Measurements from ENCODE around the gene TAPT1.
"Not testable (repeated sequence)": the region's sequence is repeated elsewhere in the genome, so short reads cannot be mapped to it uniquely, and the experiment has no call there.

TAPT1 gene

DNA sequence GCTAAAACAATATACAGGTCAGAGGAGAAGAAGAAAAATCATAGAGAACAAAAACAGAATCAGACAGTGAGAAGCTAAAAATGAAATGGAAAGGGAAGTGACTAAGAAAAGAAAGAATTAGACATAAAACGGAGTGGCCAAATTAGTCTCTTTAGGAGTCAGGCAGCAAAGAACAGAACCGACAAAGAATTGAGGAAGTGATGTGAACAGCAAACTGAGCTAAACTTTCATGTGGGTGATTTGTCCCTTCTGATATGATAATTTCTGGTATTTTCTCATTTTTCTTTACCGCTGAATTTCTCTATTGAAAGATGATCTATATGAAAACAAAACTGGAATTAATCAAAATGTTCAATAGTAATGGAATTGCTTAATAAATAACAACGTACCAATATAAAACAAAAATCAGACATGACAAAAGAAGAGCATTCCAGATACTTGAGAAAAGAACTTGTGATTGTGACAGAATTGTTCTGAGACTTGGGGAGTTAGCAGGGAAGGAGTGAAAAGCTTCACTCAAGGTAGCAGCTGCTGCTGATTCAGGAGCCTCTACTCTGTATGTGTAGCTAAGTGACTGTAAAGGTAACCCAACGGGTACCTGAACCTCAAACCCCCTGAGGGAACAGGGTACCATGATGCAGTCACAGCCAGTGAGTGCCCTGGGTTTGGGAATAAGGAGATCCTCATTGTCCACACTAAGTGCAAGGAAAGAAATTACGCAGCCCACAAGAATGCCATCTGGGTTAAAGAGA lies 8.8 kb downstream of the TAPT1 start:
- no peak for DNase-seq (ENCODE audit: low read depth in 2 of 2)

DNA sequence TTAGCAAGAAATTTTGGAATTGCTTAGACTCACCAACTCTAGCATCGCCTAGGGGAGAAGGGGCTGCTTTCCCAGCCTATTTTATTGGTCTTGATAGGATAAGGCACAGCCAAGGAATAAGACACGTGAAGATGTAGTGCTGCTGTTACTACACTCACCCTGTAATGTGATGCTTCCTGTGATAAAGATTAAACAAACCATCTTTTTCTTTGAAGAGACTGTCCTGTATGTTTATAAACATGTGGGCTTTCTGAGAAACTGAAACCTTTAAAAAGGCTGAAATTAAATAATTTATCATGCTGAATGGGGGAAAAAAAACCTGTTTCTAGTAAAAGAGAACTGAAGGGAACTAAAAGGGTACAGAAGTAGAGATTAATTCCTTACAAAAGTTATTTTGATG lies 13.2 kb downstream of the TAPT1 start:
- no peak for DNase-seq (ENCODE audit: low read depth in 2 of 2)

DNA sequence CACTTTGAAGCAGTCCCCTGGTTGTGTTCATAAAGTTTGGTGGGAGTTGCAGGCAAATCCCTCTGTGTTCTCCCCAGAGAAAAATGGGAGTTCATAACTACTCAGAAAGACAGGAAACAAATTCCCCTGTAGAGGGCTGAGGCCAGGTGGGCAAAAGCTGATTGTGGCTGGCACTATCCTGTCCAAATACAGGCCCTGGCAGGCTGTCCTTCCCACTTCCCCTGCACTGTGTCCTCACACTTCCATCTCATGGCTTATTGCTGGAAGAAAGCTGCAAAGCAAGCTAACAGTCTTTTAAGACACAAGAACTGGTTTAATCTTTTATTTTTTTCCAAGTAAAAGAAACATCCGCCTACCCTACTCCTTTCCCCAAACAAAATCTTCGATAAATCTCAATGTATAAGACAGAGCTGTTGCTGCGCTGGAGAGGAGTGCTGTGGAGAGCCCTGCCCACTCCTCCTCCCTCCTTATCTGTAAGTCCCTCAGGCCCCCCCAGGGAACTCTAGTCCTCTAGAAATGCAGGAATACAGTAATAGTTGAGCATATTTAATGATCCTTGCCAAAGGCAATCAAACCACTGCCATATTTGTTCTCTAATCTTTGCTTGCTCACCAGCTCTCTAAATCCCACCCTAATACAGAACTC lies 14.0 kb downstream of the TAPT1 start:
- no peak for DNase-seq (ENCODE audit: low read depth in 2 of 2)

DNA sequence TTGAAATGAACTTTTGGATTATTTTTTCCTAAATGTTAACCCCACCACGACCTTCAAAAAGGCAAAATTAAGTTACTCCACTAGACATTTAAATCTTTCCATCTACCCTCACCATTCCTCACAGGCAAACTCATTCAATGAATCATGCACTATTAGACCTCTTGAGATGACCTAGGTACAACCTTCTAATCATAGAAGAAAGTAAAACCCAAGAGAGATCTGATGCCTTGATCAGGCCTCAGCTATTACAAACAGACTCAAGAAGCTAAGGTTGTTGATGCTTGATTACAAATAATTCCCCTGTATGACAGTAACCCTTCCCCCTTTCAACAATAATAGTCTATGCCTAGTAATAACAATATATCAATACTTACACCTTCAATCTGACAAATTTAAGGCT lies 18.9 kb downstream of the TAPT1 start:
- DNase-seq (ENCODE audit: low read depth in 2 of 2), result no peak

DNA sequence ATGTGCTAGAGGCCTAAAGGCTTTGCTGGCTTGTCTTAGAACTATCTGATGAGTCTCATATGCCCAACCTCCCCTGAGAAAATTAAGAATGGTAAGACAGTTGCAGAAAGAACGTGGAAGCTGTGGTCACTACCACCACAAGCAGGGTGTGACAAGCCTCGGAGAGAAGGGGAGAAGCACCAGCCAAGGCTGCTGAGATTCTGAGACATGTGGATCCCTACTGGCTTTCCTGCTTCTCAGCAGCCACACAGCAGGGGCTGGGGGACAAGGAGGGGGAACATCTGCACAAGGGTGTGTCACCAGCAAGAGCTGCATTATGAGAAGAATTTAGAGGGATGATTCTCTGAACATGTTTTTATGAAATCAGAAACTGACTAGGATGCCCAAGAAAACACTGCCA lies 19.4 kb downstream of the TAPT1 start:
- DNase-seq (ENCODE audit: low read depth in 2 of 2), result no peak

DNA sequence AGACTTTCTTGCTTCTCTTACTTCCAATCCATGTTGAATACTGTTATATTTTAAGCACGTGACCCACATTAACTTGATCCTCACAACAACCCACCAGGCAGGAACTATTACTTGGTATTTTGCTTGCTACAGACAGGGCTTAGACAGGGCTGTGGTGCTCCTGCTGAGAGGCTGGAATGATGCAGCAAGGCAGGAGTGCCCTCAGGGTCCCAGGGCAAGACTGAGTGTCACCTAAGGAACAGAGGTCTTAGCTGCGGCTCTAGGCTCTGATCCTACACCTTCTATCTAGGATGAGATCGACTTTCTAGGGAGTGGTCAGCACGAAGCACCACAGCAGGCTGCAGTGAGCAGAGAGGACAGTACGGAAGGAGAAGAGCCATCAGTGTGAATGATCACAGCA lies 20.0 kb downstream of the TAPT1 start:
- no peak for DNase-seq (ENCODE audit: low read depth in 2 of 2)

DNA sequence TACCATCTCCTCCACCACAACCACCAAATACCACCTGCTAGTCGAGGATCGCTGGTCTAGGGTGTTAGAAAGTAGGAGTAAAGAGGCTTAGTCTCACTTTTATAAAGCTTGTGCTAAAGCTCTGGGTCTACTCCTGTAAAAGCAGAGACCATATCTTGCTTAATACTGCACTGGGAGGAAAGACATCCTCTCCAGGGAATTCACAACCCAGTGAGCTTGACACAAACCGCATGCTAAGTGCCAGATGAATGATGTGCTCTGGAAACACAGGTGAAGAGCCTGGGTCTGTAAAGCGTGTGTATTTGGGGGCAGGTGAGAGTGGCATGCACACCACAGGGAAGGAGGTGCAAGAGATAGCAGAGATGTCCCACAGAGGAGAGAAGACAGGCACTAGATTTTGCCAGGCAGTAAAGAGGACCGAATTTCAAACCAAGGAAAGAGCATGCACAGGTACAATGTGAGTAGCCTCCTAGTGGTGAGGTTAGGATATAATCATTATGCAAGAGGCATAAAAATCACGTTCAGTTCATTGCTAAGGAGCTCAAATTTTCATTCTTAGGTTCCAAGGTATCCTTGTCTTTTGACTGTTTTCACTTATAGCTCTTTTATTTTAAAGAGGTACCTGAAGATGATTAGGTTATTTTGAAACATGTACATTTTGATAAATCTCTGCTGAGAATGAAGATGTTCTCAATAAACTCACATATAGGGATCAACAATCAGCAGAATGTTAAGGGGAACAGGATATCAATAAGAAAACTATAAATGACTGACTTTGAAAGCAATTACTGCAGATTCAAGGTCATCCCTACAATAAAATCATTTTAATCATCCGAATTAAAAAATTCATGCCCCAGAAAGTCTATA lies 20.7 kb downstream of the TAPT1 start:
- no peak for DNase-seq (ENCODE audit: low read depth in 2 of 2)

DNA sequence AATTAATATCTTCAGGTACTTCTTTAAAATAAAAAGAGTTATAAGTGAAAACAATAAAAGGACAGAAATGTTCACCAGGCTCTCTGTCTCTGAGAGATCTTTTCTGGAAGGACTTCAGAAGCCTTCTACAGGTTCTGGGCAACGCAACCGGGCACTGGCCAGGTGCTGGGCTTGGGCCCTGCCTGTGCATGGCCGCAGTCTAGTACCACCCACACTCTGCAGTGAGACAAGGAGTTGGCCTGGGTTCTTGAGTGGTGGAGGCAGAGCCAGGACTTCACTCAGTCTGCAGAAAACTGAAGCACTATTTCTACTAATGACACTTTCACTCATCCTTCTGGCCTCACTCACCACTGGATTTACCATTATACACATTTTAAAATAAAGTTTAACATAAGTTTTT lies 21.8 kb downstream of the TAPT1 start:
- DNase-seq (ENCODE audit: low read depth in 2 of 2), result no peak

DNA sequence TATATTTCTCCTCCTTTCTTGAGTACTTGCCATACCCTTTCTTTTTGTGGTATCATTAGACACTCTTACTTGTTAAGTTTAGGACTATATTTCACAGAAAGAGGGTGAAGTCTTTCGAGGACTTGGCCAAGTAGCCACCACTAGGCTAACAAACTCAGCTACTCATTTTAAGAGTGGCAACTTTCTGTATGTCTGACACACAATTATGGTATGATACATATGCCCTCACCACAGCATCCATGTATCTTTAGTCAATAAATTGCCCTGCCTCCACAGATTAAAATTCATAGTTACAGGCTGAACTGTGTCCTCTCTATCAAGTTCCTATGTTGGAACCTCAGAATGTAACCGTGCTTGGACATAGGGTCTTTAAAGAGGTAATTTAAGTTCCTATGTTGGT lies 23.2 kb downstream of the TAPT1 start:
- DNase-seq (ENCODE audit: low read depth in 2 of 2), result no peak

DNA sequence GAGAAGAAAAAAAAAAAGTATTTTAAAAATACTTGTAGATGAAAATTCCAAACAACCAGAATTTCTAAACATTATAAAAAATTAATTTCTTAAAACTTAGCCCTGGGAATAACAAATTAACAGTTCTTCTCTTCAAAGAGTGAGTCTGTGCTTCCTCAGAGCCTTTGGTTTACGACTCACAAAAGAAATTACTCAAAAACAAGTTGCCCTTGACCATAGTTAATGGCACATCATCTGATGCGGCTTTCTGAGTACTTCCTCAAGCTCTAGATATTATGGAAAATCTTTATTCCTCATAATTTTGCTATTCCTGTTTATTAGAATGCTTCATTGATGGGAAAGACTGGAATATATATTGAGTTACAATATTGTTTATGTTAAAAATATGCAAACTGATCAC lies 23.7 kb downstream of the TAPT1 start:
- no peak for DNase-seq (ENCODE audit: low read depth in 2 of 2)

DNA sequence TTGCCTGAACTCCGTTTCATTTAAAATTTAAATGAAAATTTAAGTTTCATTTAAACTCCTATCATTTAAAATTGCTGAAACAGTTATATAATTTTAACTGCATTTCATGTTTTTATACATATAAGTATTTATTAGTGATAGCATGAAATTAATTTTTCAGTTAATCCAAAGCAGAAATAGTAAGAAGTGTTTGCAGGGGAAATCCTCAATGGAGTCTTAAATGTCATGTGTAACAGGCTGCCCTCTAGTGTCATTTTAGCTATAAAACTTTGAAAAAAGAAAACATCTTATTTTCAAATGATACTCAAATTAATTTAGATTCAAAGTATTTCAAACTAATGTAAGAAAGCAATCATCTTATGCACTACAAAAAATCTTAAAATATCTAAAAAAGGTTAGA lies 27.2 kb downstream of the TAPT1 start:
- no peak for DNase-seq (ENCODE audit: low read depth in 2 of 2)

DNA sequence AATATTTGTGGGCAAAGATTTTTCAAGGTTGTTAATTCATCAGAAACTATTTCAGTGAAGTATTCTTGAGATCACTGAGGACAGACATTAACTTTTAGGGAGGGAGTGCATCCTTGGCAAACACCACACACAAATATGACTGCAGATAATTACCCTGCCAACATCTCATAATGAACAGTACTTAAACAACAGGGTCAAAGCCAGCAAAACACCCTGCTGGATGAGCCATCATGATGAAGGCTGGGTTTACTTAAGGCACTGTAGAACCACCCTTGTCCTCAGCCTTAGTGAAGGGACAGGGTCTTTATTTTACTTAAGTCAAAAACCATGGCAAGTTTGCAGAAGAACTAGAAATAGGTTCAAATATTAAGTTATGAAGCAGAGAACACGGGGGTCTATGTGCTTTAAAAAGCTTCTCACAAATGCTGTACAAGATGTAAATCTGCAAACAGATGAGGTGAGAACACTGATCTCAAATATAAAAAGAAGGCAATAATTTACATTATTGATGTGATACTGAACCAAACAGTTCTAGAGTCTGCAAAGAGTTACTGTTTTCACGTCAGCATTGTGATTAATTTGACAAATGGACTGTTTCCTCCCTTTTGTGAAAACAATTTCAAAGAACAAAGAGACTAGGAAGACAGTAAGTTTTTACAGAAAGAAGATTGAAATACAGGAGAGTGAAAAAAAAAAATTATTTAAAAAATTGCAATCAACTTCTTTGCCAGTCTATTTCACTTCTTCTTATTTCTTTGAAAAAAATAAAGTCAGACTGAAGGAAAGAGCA lies 28.2 kb downstream of the TAPT1 start:
- no peak for DNase-seq (ENCODE audit: low read depth in 2 of 2)

DNA sequence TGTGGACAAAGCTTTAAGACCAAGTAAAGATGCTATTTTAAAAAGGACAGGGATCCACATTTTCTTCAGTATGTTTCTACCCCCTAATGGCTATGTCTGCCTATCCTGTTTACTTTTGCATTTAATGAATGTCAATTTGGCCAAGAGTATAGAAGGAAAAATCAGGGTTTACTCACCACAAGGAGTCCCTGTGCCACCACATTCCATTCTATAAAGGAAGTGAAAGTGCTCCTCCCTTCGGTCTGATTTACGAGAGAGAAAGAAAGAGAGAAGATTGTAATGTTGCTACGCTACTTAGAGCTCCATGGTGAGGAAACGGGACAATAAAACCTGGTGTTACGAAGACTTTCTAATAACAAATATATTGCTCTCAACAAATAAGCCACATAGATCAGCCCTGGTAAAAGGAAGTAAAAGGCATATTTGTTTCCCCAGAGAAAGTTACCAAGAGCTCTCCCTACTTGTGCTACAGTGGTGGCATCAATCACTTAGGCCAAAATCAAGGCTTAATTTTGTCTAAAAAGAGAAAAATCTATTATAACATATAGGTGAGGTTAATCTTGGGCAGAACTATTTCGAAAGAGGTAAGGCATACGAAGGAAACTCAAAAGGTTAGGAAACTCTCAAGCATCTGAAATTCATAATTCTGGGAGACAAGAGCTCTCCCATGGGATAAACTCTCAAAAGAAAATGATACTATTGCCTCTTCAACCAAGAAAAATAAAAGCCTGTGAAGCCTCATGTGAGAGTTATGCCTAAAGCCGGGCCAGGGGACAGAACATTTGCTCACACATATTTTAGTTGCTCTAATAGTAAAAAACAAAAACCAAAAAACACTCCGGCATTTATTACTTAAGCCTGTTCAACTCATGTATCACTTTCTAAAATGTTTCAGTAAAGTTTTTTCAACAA lies 29.5 kb downstream of the TAPT1 start:
- no peak for DNase-seq (ENCODE audit: low read depth in 2 of 2)

DNA sequence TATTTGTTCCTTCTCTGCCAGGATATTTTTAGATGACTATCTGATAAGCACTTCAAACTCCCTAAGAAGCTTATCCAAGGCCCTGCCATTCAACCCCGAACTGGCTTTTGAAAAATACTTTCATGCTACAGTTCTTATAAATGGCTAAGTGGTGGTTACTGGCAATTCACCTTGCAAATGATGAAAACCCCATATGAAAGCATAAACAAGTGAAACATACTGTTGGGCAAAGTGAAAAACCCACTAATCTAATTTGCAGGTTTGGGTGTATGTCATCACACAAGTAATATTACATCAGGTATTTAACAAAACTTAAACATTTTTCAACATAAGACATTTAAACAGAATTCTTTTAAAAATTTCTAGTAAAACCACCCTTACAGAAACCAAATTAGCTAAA lies 31.1 kb downstream of the TAPT1 start:
- DNase-seq (ENCODE audit: low read depth in 2 of 2), result no peak

DNA sequence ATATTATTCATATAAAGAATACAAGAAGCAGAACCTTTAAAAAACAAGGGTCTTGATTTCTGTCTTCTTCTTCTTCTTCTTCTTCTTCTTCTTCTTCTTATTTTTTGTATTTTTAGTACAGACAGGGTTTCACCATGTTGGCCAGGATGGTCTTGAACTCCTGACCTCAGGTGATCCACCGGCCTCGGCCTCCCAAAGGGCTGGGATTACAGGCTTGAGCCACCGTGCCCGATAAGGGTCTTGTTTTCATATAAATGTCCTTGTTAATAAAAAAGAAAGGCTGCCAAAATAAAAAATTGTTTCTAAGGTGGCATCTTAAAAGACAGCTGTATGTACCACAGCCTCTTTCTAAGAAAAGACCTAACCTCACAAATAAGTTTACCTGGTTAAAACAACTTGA lies 31.5 kb downstream of the TAPT1 start:
- not testable (repeated sequence) for DNase-seq (ENCODE audit: low read depth in 2 of 2)

DNA sequence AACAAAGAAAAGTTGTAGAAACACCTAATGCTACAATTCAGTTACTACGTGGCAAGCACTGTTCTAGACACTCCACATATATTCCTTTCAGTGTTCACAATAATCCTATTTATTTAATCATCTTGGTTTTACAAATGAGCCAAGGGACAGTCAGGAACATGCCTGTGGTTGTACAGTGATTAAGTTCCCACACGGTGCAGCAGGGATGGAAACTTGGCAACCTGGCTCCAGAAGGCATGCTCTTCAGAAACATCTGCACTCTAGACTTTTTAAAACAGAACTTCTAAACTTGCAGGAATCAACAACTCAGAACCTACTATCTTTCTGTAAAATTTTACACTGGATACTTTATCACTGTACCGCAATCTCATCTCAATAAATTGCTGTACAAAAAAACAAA lies 32.1 kb downstream of the TAPT1 start:
- no peak for DNase-seq (ENCODE audit: low read depth in 2 of 2)

DNA sequence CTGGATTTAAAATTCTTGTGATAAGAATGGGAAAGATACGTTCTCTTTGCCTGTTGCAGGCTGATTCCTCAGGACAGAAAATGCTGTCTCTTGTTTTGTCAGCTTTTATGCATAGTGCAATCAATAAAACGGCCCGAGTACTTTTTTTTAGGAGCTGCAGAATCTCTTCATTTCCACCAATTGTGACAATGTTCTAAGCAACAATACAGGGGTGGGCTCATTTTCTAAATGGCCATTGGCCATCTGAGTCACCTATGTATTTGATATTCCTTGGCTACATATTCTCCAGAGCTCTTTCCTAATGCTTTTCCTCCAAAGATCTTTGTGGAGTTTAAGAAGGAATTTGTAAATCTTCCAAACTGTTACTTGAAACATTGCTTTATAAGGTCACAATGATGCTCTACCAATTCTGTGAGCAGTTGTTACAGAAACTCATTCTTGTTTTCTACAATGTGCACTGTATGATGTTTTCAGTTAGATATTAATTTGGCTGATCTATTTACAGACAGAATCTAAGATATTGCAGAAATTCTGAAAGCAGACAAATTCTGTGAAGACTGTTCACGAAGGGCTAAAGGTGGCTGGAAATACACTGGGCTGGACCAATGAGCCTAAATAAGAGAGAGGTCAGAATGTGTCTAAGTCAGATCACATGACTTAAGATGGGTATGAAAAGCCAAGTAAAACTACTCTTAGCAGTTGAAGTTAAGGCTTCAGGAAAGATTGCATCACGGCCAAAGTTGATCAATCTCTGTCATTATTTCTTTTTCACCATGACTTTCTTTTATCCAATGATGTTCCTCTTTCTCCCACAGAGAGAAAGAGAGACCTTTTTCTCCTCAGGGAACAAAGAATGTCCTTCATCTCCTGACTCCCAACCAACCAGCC lies 33.4 kb downstream of the TAPT1 start:
- DNase-seq (ENCODE audit: low read depth in 2 of 2), result no peak

DNA sequence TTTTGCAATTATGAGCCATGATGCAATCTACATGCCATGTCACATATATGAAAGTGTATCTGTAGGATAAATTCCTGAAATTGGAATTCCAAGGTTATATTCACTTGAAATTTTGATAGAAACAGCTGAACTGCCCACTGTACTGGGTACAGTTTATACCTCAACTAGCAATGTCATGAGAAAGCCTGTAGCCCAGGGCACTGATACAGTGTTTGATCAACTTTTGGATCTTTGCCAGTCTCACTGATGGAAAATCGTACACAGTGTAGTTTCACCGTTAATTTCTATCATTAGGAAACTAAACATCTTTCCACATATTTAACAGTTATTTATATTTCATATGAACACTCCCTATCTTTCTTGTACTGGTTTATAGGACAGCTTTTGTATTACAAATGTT lies 34.2 kb downstream of the TAPT1 start:
- no peak for DNase-seq (ENCODE audit: low read depth in 2 of 2)

DNA sequence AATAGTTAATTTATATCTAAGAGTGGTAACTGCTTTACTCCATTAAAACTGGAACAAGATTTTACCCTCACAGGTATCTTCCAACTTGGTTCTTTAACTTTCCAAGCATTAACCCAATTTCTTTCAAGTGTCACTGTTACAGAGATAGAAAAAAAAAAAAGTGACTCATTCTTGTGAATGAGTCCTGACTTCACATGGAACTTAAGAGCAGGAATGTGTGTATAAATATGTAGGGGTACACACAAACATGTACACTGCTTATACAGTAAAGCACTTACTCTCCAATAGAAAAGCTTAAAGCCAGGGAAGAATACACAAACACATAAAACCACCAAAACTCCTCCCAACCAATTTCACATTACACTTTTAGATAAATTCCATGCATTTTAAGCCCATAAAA lies 38.8 kb downstream of the TAPT1 start:
- DNase-seq (ENCODE audit: low read depth in 2 of 2), result no peak

DNA sequence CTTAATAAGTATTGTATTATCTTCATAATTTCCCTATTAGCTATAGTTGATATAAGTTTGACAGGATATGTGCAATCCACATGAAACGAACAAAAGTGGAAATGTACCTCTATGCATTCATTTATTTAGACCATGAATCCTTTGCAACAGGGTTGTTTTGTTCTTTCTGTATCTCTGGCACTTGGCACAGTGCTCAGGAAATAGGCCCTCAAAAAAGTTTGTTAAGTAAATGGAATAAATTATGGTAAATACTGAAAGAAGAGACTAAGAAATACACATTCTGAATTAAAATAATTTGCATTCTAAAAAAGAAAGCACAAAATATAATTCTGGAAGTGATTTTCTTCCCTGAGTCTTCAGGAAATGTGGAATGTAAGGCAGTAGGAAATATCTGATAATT lies 39.3 kb downstream of the TAPT1 start:
- DNase-seq (ENCODE audit: low read depth in 2 of 2), result no peak
